GM19372 (cell line): ENCODE measurements around the gene ITPK1.
"Not testable (repeated sequence)": the region's sequence is repeated elsewhere in the genome, so short reads cannot be mapped to it uniquely, and the experiment has no call there.

Source experiments
- ATAC-seq: cut with Tn5 transposase; IDR thresholded peaks from one replicate; pipeline ENCODE4 v1.9.1; 2021; ENCODE audit warnings: mild to moderate bottlenecking, low read depth, moderate library complexity; ENCODE audit not compliant: unreplicated experiment

The ITPK1 gene

GRCh38 chr14:93106541-93107156, 9.1 kb downstream of the ITPK1 start:
- no peak for ATAC-seq

- ATAC-seq = not testable (repeated sequence)
These were observed 9.9 kb downstream of the ITPK1 start for GRCh38 chr14:93105856-93106255.

- ATAC-seq = no peak
These were observed 10.4 kb downstream of the ITPK1 start for GRCh38 chr14:93105362-93105761.

- no peak for ATAC-seq
These were observed 10.8 kb downstream of the ITPK1 start for GRCh38 chr14:93104961-93105360.

GRCh38 chr14:93103392-93104080, 12.2 kb downstream of the ITPK1 start:
- ATAC-seq = peak; percentile 95

- ATAC-seq = no peak
These were observed 13.6 kb downstream of the ITPK1 start for GRCh38 chr14:93102141-93102540.

GRCh38 chr14:93101181-93101580, 14.5 kb downstream of the ITPK1 start:
- no peak for ATAC-seq

GRCh38 chr14:93100570-93100969, 15.2 kb downstream of the ITPK1 start:
- ATAC-seq = no peak

- no peak for ATAC-seq
These were observed 15.6 kb downstream of the ITPK1 start for GRCh38 chr14:93100100-93100499.

GRCh38 chr14:93099643-93100042, 16.1 kb downstream of the ITPK1 start:
- ATAC-seq = no peak

GRCh38 chr14:93099196-93099595, 16.5 kb downstream of the ITPK1 start:
- no peak for ATAC-seq

GRCh38 chr14:93096691-93097322, 18.9 kb downstream of the ITPK1 start:
- ATAC-seq = no peak

- no peak for ATAC-seq
These were observed 19.8 kb downstream of the ITPK1 start for GRCh38 chr14:93095742-93096510.

- ATAC-seq = no peak
These were observed 21.4 kb downstream of the ITPK1 start for GRCh38 chr14:93094121-93094918.

- ATAC-seq = no peak
These were observed 22.8 kb downstream of the ITPK1 start for GRCh38 chr14:93092606-93093556.

- no peak for ATAC-seq
These were observed 24.1 kb downstream of the ITPK1 start for GRCh38 chr14:93091666-93092065.

- ATAC-seq = no peak
These were observed 24.7 kb downstream of the ITPK1 start for GRCh38 chr14:93090826-93091555.

GRCh38 chr14:93089521-93090269, 26.0 kb downstream of the ITPK1 start:
- no peak for ATAC-seq
